ENCODE data around the gene KLHL5. TPM values are rescaled to one million over a fixed set of nuclear protein-coding genes. Genes with fewer than 3 reads are reported as not detected.

Gene KLHL5
- total RNA-seq, 4 donors from 2014 or later: 19.7 to 27.3 (median 24.7) TPM

GRCh38 chr4:39166177-39166576, 104.1 kb downstream of the KLHL5 start:
- TF ChIP-seq POLR2A (IDR thresholded peaks at IDR 0.05): no peak
- TF ChIP-seq CTCF (IDR thresholded peaks at IDR 0.05): no peak
- Histone ChIP-seq H3K36me3 (no peaks in the 10 kb centered on the region), H3K27ac (no peak overlapping the region), H3K4me3 (replicated peaks in 1 of 3) (no peak overlapping the region), H3K27me3 (no peaks in the 10 kb centered on the region), H3K9me3 (no peaks in the 10 kb centered on the region), H3K4me1 (no peaks in the 10 kb centered on the region)
- WGBS, 2 donors: 76 to 79% methylated on average over 3 of the region's 3 CpGs
- intact Hi-C loops (cut with DNase I): no loop called here
- DNase-seq: no peak

DNA sequence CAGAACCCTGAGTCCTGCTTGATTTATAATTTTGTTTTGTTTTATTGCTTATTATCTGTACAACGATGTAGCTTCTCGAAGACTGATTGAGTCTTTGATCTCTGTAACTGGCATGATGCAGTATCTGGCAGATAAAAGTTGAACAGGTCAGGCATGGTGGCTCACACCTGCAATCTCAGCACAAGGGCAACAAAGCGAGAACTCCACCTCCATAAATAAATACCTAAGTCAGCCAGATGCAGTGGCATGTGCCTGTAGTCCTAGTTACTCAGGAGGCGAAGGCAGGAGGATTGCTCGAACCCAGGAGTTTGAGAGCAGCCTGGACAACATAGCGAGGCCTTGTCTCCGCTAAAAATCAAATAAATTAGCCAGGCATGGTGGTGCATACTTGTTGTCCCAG, 104.6 kb downstream of the KLHL5 start:
- intact Hi-C loops (cut with DNase I): no loop called here
- Histone ChIP-seq H3K36me3 (no peaks in the 10 kb centered on the region), H3K27ac (no peak overlapping the region), H3K27me3 (no peaks in the 10 kb centered on the region), H3K9me3 (no peaks in the 10 kb centered on the region), H3K4me1 (no peaks in the 10 kb centered on the region), H3K4me3 (replicated peaks in 1 of 3) (no peak overlapping the region)
- TF ChIP-seq POLR2A (IDR thresholded peaks at IDR 0.05) (no peak), CTCF (IDR thresholded peaks at IDR 0.05) (no peak)
- 93% methylated on average over 7 of the region's 7 CpGs for WGBS, 2 donors
- no peak for DNase-seq

- TF ChIP-seq CTCF (IDR thresholded peaks at IDR 0.05) (no peak), POLR2A (IDR thresholded peaks at IDR 0.05) (no peak)
- no peak overlapping the region for H3K4me3 ChIP-seq (replicated peaks in 1 of 3)
- no peaks in the 10 kb centered on the region for H3K4me1 ChIP-seq
- intact Hi-C loops (cut with DNase I): no loop called here
- H3K27ac ChIP-seq: no peak overlapping the region
- no peaks in the 10 kb centered on the region for H3K9me3 ChIP-seq
- H3K27me3 ChIP-seq: no peaks in the 10 kb centered on the region
- DNase-seq: no peak
- no peaks in the 10 kb centered on the region for H3K36me3 ChIP-seq
- 55 to 58% methylated on average over 3 of the region's 3 CpGs for WGBS, 2 donors
Measured at GRCh38 chr4:39169426-39169825, 107.4 kb downstream of the KLHL5 start.

DNA sequence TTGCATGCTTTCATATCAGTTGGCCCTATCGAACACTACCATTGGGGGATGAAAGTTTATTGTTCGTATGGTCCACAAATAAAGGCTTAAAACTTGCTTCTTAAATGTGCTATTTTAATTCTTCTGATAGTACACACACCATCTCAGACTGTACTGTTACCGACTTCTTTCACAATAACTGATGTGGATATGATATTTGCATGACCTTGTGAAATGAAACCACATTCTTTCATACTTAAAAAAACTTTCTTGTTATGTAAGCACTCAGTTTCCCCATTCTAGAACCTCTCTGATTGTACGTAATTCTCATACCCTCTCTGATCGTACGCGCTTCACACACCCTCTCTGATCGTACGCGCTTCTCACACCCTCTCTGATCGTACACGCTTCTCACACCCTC, 108.3 kb downstream of the KLHL5 start:
- no peak for TF ChIP-seq POLR2A (IDR thresholded peaks at IDR 0.05)
- TF ChIP-seq CTCF (IDR thresholded peaks at IDR 0.05): no peak
- no peak for DNase-seq
- Histone ChIP-seq H3K9me3 (no peaks in the 10 kb centered on the region), H3K36me3 (no peaks in the 10 kb centered on the region), H3K4me3 (replicated peaks in 1 of 3) (no peak overlapping the region), H3K27ac (no peak overlapping the region), H3K4me1 (no peaks in the 10 kb centered on the region), H3K27me3 (no peaks in the 10 kb centered on the region)
- intact Hi-C loops (cut with DNase I): no loop called here
- 95 to 96% methylated on average over 12 of the region's 12 CpGs for WGBS, 2 donors

Other genes starting within 250 kb of the KLHL5 start
- gene TLR6, start 205.4 kb upstream of the KLHL5 start, total RNA-seq: 1 to 10 TPM; 1.4 to 3.0 (median 1.8) TPM
- 100 to 1,000 TPM in 3 of 4 donors, 10 to 100 TPM in 1; 80.1 to 144 (median 110) TPM for gene FAM114A1, start 194.4 kb upstream of the KLHL5 start, total RNA-seq
- gene TMEM156, start 29.8 kb upstream of the KLHL5 start, total RNA-seq: under 1 TPM in 1 of 4 donors, not detected in 3; 0.33 TPM
- 10 to 100 TPM; 62.9 to 92.9 (median 82.0) TPM for gene WDR19, start 120.3 kb downstream of the KLHL5 start, total RNA-seq